ENCODE data around the gene NUCKS1. TPM values are rescaled to one million over a fixed set of nuclear protein-coding genes. Genes with fewer than 3 reads are reported as not detected.

NUCKS1 gene
- total and polyA plus RNA-seq, 2 of the 13 experiments (the other 11 are each of a cell fraction or from before 2014, with no cell fraction given), result 35.5 to 117 TPM

GRCh38 chr1:205743977-205744376 lies 6.0 kb downstream of the NUCKS1 start:
- DNase-seq (ENCODE audit: low spot score) (no peak), FAIRE-seq (no peak), ATAC-seq (no peak)
- peaks cover 71% of the 10 kb centered on the region for H3K4me1 ChIP-seq (ENCODE audit: insufficient read depth, low read length)
- H3K27ac ChIP-seq (ENCODE audit: extremely low read length, insufficient read depth, low read length), result no peak overlapping the region
- in situ Hi-C loops (cut with HindIII; ENCODE audit: extremely low pct_ligation_motif_present, low pct_unique_long_range_greater_than_20kb) (no loop called here), intact Hi-C loops (cut with micrococcal nuclease; ENCODE audit: unreplicated experiment) (no loop called here)
- H2AFZ ChIP-seq (ENCODE audit: low read length), result no peak overlapping the region
- ChIA-PET POLR2A (no interaction called here), CTCF (ENCODE audit: low intra/inter-chr PET ratio, low total read pairs) (no interaction called here)
- H3K27me3 ChIP-seq (ENCODE audit: control insufficient read depth in 1 of 2, insufficient read depth in 2 of 2, low read length in 2 of 2), result no peaks in the 10 kb centered on the region; a peak in 1 of 5 replicates
- TF ChIP-seq RBM22 (optimal IDR thresholded peaks at IDR 0.05; ENCODE audit: low read length) (peak; percentile 53), ZNF703 (CRISPR knock-in tag; IDR thresholded peaks at IDR 0.05; ENCODE audit: borderline replicate concordance) (no peak), ZNF136 (CRISPR knock-in tag; IDR thresholded peaks at IDR 0.05; ENCODE audit: low read depth) (no peak)
- TF ChIP-seq, protein P1, sequence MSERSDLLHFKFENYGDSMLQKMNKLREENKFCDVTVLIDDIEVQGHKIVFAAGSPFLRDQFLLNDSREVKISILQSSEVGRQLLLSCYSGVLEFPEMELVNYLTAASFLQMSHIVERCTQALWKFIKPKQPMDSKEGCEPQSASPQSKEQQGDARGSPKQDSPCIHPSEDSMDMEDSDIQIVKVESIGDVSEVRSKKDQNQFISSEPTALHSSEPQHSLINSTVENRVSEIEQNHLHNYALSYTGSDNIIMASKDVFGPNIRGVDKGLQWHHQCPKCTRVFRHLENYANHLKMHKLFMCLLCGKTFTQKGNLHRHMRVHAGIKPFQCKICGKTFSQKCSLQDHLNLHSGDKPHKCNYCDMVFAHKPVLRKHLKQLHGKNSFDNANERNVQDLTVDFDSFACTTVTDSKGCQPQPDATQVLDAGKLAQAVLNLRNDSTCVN (CRISPR knock-in tag; IDR thresholded peaks at IDR 0.05; ENCODE audit: borderline replicate concordance), result no peak
- H3K79me2 ChIP-seq (ENCODE audit: insufficient read depth, low read length), result peaks cover 88% of the 10 kb centered on the region
- no peak overlapping the region for H3K9ac ChIP-seq (ENCODE audit: insufficient read depth, low read depth, low read length)
- no peaks in the 10 kb centered on the region for H3K9me3 ChIP-seq (ENCODE audit: low read length)
- H4K20me1 ChIP-seq (ENCODE audit: insufficient read depth, low read length), result peaks cover 40% of the 10 kb centered on the region
- BruUV-seq (replicated peaks), result no TSS peak
- WGBS (ENCODE audit: low lambda C conversion rate), result 76% methylated on average over 4 of the region's 4 CpGs
- H3K4me3 ChIP-seq (replicated peaks in 1 of 3; ENCODE audit: insufficient read depth in 1 of 3, low read depth in 2 of 3, low read length in 3 of 3), result no peak overlapping the region
- H3K36me3 ChIP-seq (replicated peaks in 1 of 2; ENCODE audit: control insufficient read depth in 1 of 2, insufficient read depth in 2 of 2, low read length in 2 of 2), result no peaks in the 10 kb centered on the region; a peak in 1 of 5 replicates
- no peak overlapping the region for H3K4me2 ChIP-seq (ENCODE audit: low read depth, low read length)

DNA sequence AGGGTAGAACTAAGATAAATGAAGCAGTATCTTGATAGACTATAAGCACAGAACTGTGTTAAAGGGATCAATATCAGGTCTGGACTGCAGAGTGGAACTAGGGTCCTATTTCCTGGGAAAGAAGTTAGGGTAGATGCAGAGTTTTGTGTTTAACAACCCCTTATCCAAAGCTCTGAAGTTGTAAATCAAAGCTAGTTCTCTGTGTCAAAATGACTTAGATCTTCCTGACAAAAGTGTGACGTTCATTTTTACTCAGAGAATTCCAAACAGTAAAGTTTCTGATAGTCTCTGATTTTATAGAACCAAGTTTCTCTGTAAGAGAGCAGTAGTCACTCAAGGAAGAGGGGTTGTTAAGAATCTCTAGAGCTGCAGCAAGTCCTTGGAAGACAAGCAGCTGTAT lies 8.3 kb downstream of the NUCKS1 start:
- in situ Hi-C loops (cut with HindIII; ENCODE audit: extremely low pct_ligation_motif_present, low pct_unique_long_range_greater_than_20kb) (no loop called here), intact Hi-C loops (cut with micrococcal nuclease; ENCODE audit: unreplicated experiment) (no loop called here)
- FAIRE-seq (no peak), ATAC-seq (no peak), DNase-seq (ENCODE audit: low spot score) (no peak)
- no TSS peak for BruUV-seq (replicated peaks)
- Histone ChIP-seq H2AFZ (ENCODE audit: low read length) (no peak overlapping the region), H3K4me3 (replicated peaks in 1 of 3; ENCODE audit: insufficient read depth in 1 of 3, low read depth in 2 of 3, low read length in 3 of 3) (no peak overlapping the region), H3K4me1 (ENCODE audit: insufficient read depth, low read length) (peaks cover 56% of the 10 kb centered on the region), H3K27ac (ENCODE audit: extremely low read length, insufficient read depth, low read length) (no peak overlapping the region), H3K36me3 (replicated peaks in 1 of 2; ENCODE audit: control insufficient read depth in 1 of 2, insufficient read depth in 2 of 2, low read length in 2 of 2) (no peaks in the 10 kb centered on the region; a peak in 1 of 5 replicates), H3K27me3 (ENCODE audit: control insufficient read depth in 1 of 2, insufficient read depth in 2 of 2, low read length in 2 of 2) (no peaks in the 10 kb centered on the region), H3K9me3 (ENCODE audit: low read length) (no peaks in the 10 kb centered on the region), H4K20me1 (ENCODE audit: insufficient read depth, low read length) (peaks cover 17% of the 10 kb centered on the region), H3K9ac (ENCODE audit: insufficient read depth, low read depth, low read length) (no peak overlapping the region), H3K79me2 (ENCODE audit: insufficient read depth, low read length) (peaks cover 78% of the 10 kb centered on the region), H3K4me2 (ENCODE audit: low read depth, low read length) (no peak overlapping the region)
- whole genome bisulfite sequencing (ENCODE audit: low lambda C conversion rate), result 82% methylated on average over 1 of the region's 1 CpG
- CTCF ChIA-PET (ENCODE audit: low intra/inter-chr PET ratio, low total read pairs), result no interaction called here
- POLR2A ChIA-PET, result no interaction called here
- TF ChIP-seq AHDC1 (CRISPR knock-in tag; IDR thresholded peaks at IDR 0.05; ENCODE audit: borderline replicate concordance) (no peak), GFI1 (CRISPR knock-in tag; IDR thresholded peaks at IDR 0.05; ENCODE audit: borderline replicate concordance) (no peak), POLR2AphosphoS2 (IDR thresholded peaks at IDR 0.05; ENCODE audit: low read depth, low read length) (no peak), GATA4 (IDR thresholded peaks at IDR 0.05; ENCODE audit: borderline replicate concordance, low read depth) (no peak), SIX4 (CRISPR knock-in tag; IDR thresholded peaks at IDR 0.05) (no peak)

Data from HepG2 (cell line).